Colonic mucosa (tissue), 4 donors: ENCODE results near the gene KRTAP24-1. TPM values are rescaled to one million over a fixed set of nuclear protein-coding genes. Genes with fewer than 3 reads are reported as not detected.

ENCODE experiments used
- DNase-seq: peaks from one replicate; pipeline ENCODE4 v3.0.0-alpha.2; 2020
- H3K27ac ChIP-seq: fragments of 200-600 bp; one replicate; pipeline ENCODE4 v1.8.0; 2021
- H3K27me3 ChIP-seq: fragments of 200-600 bp; one replicate; pipeline ENCODE4 v1.8.0; 2021
- H3K36me3 ChIP-seq: fragments of 200-600 bp; one replicate; pipeline ENCODE4 v1.8.0; 2021
- H3K4me1 ChIP-seq: fragments of 200-600 bp; one replicate; pipeline ENCODE4 v1.8.0; 2021; ENCODE audit warnings: mild to moderate bottlenecking
- H3K4me3 ChIP-seq: fragments of 200-600 bp; one replicate; pipeline ENCODE4 v1.8.0; 2021
- H3K9ac ChIP-seq, 2 donors: one replicate each; pipeline ENCODE4 v1.7.0; 2013; ENCODE audit warnings: control low read depth in 2 of 2, low read depth in 2 of 2, low read length in 2 of 2
- H3K9me3 ChIP-seq: fragments of 200-600 bp; one replicate; pipeline ENCODE4 v1.8.0; 2021
- CTCF ChIP-seq: fragments of 200-600 bp; IDR thresholded peaks from one replicate; pipeline ENCODE4 v1.8.0; 2022; ENCODE audit warnings: antibody characterized with exemption, mild to moderate bottlenecking
- intact Hi-C: fragments of 100-400 bp; cut with DNase I; formaldehyde crosslinking; loops from one replicate; pipeline ENCODE4 v1.14.1; 2022
- total RNA-seq, 2 donors: library from RNA; stranded (reverse); fragmentation: NEBNext Ultra II Directional in 1 of 2; extraction: Animal tissue kit (Norgen Biotek cat#: 25700) in 1 of 2; gene quantifications; one replicate each; pipeline ENCODE4 v1.2.1, GENCODE V29; 2021
- donor health status: healthy.
- donor health status: DM: no; HTN: no; CAD: no.
- donor health status: DM: no; HTN: no; CAD: no.

Gene KRTAP24-1
- total RNA-seq, 2 donors from 2014 or later, result not detected

GRCh38 chr21:30269803-30270530, 12.8 kb downstream of the KRTAP24-1 start:
- no peaks in the 10 kb centered on the region for H3K9me3 ChIP-seq
- no peak for TF ChIP-seq CTCF
- intact Hi-C loops, result no loop called here
- no peak for DNase-seq
- no peaks in the 10 kb centered on the region for H3K36me3 ChIP-seq
- no peak overlapping the region for H3K9ac ChIP-seq
- H3K4me3 ChIP-seq, result no peak overlapping the region
- no peaks in the 10 kb centered on the region for H3K27me3 ChIP-seq
- no peaks in the 10 kb centered on the region for H3K4me1 ChIP-seq
- no peak overlapping the region for H3K27ac ChIP-seq

- peak; percentile 22 for DNase-seq
- Histone ChIP-seq H3K27ac (no peak overlapping the region), H3K9ac (no peak overlapping the region), H3K27me3 (no peaks in the 10 kb centered on the region), H3K36me3 (no peaks in the 10 kb centered on the region), H3K4me3 (no peak overlapping the region), H3K4me1 (no peaks in the 10 kb centered on the region), H3K9me3 (no peaks in the 10 kb centered on the region)
- intact Hi-C loops, result no loop called here
- TF ChIP-seq CTCF, result no peak
Measured at GRCh38 chr21:30268608-30269197, 14.0 kb downstream of the KRTAP24-1 start.

GRCh38 chr21:30257773-30258172, 25.0 kb downstream of the KRTAP24-1 start:
- intact Hi-C loops, result no loop called here
- peak; percentile 15 for TF ChIP-seq CTCF
- H3K27ac ChIP-seq, result no peak overlapping the region
- H3K9ac ChIP-seq, result no peak overlapping the region
- H3K27me3 ChIP-seq, result no peaks in the 10 kb centered on the region
- no peak overlapping the region for H3K4me3 ChIP-seq
- H3K4me1 ChIP-seq, result no peaks in the 10 kb centered on the region
- no peaks in the 10 kb centered on the region for H3K36me3 ChIP-seq
- no peaks in the 10 kb centered on the region for H3K9me3 ChIP-seq
- DNase-seq, result peak; percentile 30

GRCh38 chr21:30256100-30256499, 26.6 kb downstream of the KRTAP24-1 start:
- no peaks in the 10 kb centered on the region for H3K9me3 ChIP-seq
- H3K4me1 ChIP-seq, result no peaks in the 10 kb centered on the region
- peak overlapping the region; percentile 25 for H3K27ac ChIP-seq
- intact Hi-C loops, result no loop called here
- H3K9ac ChIP-seq, result no peak overlapping the region
- DNase-seq, result peak; percentile 58
- no peaks in the 10 kb centered on the region for H3K36me3 ChIP-seq
- TF ChIP-seq CTCF, result no peak
- H3K27me3 ChIP-seq, result no peaks in the 10 kb centered on the region
- no peak overlapping the region for H3K4me3 ChIP-seq

GRCh38 chr21:30255679-30256078, 27.1 kb downstream of the KRTAP24-1 start:
- Histone ChIP-seq H3K9ac (no peak overlapping the region), H3K4me3 (no peak overlapping the region), H3K9me3 (no peaks in the 10 kb centered on the region), H3K27me3 (no peaks in the 10 kb centered on the region), H3K36me3 (no peaks in the 10 kb centered on the region), H3K4me1 (no peaks in the 10 kb centered on the region), H3K27ac (peak overlapping the region; percentile 25)
- TF ChIP-seq CTCF, result no peak
- intact Hi-C loops, result no loop called here
- no peak for DNase-seq
